ENCODE data around the gene IBA57.
A peak's percentile ranks its signal among the peaks of the same experiment; 100 is the strongest.
"Not testable (repeated sequence)": the region's sequence is repeated elsewhere in the genome, so short reads cannot be mapped to it uniquely, and the experiment has no call there.

The IBA57 gene

GRCh38 chr1:228224198-228225164 is 58.9 kb downstream of the IBA57 start:
- H3K4me3 ChIP-seq (replicated peaks in 1 of 2; ENCODE audit: low read depth in 2 of 2, low read length in 2 of 2): no peak overlapping the region
- TF ChIP-seq, protein P1, sequence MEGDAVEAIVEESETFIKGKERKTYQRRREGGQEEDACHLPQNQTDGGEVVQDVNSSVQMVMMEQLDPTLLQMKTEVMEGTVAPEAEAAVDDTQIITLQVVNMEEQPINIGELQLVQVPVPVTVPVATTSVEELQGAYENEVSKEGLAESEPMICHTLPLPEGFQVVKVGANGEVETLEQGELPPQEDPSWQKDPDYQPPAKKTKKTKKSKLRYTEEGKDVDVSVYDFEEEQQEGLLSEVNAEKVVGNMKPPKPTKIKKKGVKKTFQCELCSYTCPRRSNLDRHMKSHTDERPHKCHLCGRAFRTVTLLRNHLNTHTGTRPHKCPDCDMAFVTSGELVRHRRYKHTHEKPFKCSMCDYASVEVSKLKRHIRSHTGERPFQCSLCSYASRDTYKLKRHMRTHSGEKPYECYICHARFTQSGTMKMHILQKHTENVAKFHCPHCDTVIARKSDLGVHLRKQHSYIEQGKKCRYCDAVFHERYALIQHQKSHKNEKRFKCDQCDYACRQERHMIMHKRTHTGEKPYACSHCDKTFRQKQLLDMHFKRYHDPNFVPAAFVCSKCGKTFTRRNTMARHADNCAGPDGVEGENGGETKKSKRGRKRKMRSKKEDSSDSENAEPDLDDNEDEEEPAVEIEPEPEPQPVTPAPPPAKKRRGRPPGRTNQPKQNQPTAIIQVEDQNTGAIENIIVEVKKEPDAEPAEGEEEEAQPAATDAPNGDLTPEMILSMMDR (IDR thresholded peaks at IDR 0.05; ENCODE audit: low read depth, low read length): no peak
- no peak for DNase-seq (ENCODE audit: low read depth in 2 of 2)

GRCh38 chr1:228225165-228225710 is 59.6 kb downstream of the IBA57 start:
- TF ChIP-seq, protein P1 (IDR thresholded peaks at IDR 0.05; ENCODE audit: low read depth, low read length): no peak
- no peak overlapping the region for H3K4me3 ChIP-seq (replicated peaks in 1 of 2; ENCODE audit: low read depth in 2 of 2, low read length in 2 of 2)
- no peak for DNase-seq (ENCODE audit: low read depth in 2 of 2)

DNA sequence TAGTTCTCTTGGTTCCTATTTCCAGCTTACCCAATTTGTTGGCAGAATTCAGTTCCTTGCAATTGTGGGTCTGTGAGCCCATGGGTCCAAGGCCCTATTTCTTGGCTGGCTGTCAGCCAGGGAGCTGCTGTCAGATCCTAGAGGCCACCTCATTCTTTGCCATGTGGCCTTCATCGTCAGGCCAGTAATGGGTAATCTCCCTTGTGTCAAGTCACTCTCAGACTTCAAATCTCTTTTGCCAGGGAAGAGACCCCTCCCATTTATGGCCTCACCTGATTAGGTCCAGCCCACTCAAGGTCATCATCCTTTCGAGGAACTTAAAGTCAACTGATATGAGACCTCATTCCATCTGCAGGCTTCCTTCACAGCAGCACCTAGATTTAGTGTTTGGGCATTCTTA is 60.1 kb downstream of the IBA57 start:
- no peak for DNase-seq (ENCODE audit: low read depth in 2 of 2)
- H3K4me3 ChIP-seq (replicated peaks in 1 of 2; ENCODE audit: low read depth in 2 of 2, low read length in 2 of 2): no peak overlapping the region
- TF ChIP-seq, protein P1 (IDR thresholded peaks at IDR 0.05; ENCODE audit: low read depth, low read length): no peak

DNA sequence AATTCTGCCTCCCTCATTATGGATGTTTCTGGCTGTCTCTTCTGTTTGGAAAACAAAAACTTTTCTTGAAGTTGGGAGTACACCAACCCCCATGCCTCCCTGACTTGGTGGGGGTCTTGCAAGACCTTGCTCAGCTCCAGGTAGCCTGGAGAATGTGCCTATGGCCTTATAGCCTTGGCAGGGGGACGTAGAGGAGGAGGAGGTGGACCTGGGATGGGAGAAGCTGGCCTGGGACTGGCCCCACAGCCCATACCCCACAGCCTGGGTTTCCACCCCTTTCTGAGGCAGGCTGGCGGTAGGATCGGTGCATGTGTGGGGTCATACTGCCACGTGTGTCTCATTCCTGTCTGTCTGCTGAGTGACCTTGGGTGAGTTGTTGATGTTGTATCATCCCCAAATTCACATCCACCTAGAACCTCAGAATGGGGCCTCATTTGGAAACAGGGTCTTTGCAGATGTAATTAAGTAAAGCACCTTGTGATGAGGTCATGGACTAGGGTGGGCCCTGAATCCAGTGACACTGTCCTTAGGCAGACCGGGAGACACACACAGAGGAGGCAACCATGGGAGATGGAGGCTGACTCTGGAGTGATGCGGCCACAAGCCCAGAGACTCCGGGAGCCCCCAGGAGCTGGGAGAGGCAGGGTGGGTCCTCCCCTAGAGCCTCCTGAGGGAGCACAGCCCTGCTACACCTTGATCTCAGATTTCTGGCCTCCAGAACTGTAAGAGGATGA is 60.7 kb downstream of the IBA57 start:
- DNase-seq (ENCODE audit: low read depth in 2 of 2): no peak
- no peak overlapping the region for H3K4me3 ChIP-seq (replicated peaks in 1 of 2; ENCODE audit: low read depth in 2 of 2, low read length in 2 of 2)
- TF ChIP-seq, protein P1 (IDR thresholded peaks at IDR 0.05; ENCODE audit: low read depth, low read length): no peak

GRCh38 chr1:228226956-228227791 is 61.6 kb downstream of the IBA57 start:
- peak; percentile 21 to 58 for DNase-seq (ENCODE audit: low read depth in 2 of 2)
- TF ChIP-seq, protein P1 (IDR thresholded peaks at IDR 0.05; ENCODE audit: low read depth, low read length): peak; percentile 34

GRCh38 chr1:228228147-228228546 is 62.5 kb downstream of the IBA57 start:
- not testable (repeated sequence) for H3K4me3 ChIP-seq (replicated peaks in 1 of 2; ENCODE audit: low read depth in 2 of 2, low read length in 2 of 2); DNase-seq (ENCODE audit: low read depth in 2 of 2)

More at GRCh38 chr1:228226956-228227791, 61.6 kb downstream of the IBA57 start:
- no peak overlapping the region for H3K4me3 ChIP-seq (replicated peaks in 1 of 2; ENCODE audit: low read depth in 2 of 2, low read length in 2 of 2)
